Mesenchymal stem cell (in vitro differentiated cells and primary cell): ENCODE results near the gene PRDX5.

Experiments used
- DNase-seq: peaks from one replicate; pipeline ENCODE4 v3.0.0-alpha.2; 2013
- H2AFZ ChIP-seq: one replicate; pipeline ENCODE4 v1.6.1; 2013; ENCODE audit warnings: low read depth, mild to moderate bottlenecking, control low read depth, inconsistent platforms, low read length, moderate library complexity
- H2AK5ac ChIP-seq: 2 replicates; pipeline ENCODE4 v1.6.1; 2013; ENCODE audit warnings: low read length, moderate library complexity, mild to moderate bottlenecking, inconsistent platforms; ENCODE audit not compliant: severe bottlenecking
- H2BK120ac ChIP-seq: one replicate; pipeline ENCODE4 v1.6.1; 2013; ENCODE audit warnings: low read depth, mild to moderate bottlenecking, inconsistent platforms, low read length, moderate library complexity
- H2BK12ac ChIP-seq, 2 experiments: one replicate each; pipeline ENCODE4 v1.6.1; 2013; ENCODE audit warnings: inconsistent platforms in 2 of 2, low read length in 2 of 2, mild to moderate bottlenecking in 2 of 2, moderate library complexity in 2 of 2, control low read depth in 1 of 2
- H2BK15ac ChIP-seq: one replicate; pipeline ENCODE4 v1.6.1; 2013; ENCODE audit warnings: mild to moderate bottlenecking, low read depth, inconsistent platforms; ENCODE audit not compliant: poor library complexity, severe bottlenecking
- H2BK5ac ChIP-seq: 2 replicates; pipeline ENCODE4 v1.6.1; 2013; ENCODE audit warnings: low read depth, mild to moderate bottlenecking, low read length, control low read depth, inconsistent platforms; ENCODE audit not compliant: poor library complexity, severe bottlenecking
- H3K14ac ChIP-seq, 2 experiments: one replicate each; pipeline ENCODE4 v1.6.1; 2013; ENCODE audit warnings: inconsistent platforms in 2 of 2, low read length in 2 of 2, control low read depth in 1 of 2, mild to moderate bottlenecking in 1 of 2, moderate library complexity in 1 of 2
- H3K18ac ChIP-seq, 2 experiments: one replicate each; pipeline ENCODE4 v1.6.1; 2013; ENCODE audit warnings: inconsistent platforms in 2 of 2, low read length in 2 of 2, control low read depth in 1 of 2, low read depth in 1 of 2, mild to moderate bottlenecking in 1 of 2
- H3K23ac ChIP-seq, 2 experiments: one replicate each; pipeline ENCODE4 v1.6.1; 2013; ENCODE audit warnings: inconsistent platforms in 2 of 2, low read length in 2 of 2, mild to moderate bottlenecking in 2 of 2, moderate library complexity in 2 of 2, control low read depth in 1 of 2
- H3K27ac ChIP-seq: 2 replicates; pipeline ENCODE4 v1.5.1; 2013; ENCODE audit warnings: mild to moderate bottlenecking, moderate library complexity, low read length, control low read depth, inconsistent platforms; ENCODE audit not compliant: poor library complexity, severe bottlenecking
- H3K27me3 ChIP-seq, 2 experiments: 2 replicates each; pipeline versions ENCODE4 v1.6.1 to v1.7.0; 2013; ENCODE audit warnings: low read length in 2 of 2, mild to moderate bottlenecking in 2 of 2, moderate library complexity in 2 of 2, control low read depth in 1 of 2, inconsistent platforms in 1 of 2; ENCODE audit not compliant: control insufficient read depth in 1 of 2, insufficient read depth in 1 of 2
- H3K36me3 ChIP-seq, 2 experiments: 2 replicates each; pipeline versions ENCODE4 v1.6.1 to v1.7.0; 2013; ENCODE audit warnings: low read length in 2 of 2, control low read depth in 1 of 2, inconsistent platforms in 1 of 2, low read depth in 1 of 2, mild to moderate bottlenecking in 1 of 2; ENCODE audit not compliant: insufficient read depth in 2 of 2, control insufficient read depth in 1 of 2
- H3K4ac ChIP-seq, 2 experiments: one replicate each; pipeline ENCODE4 v1.6.1; 2013; ENCODE audit warnings: inconsistent platforms in 2 of 2, low read length in 2 of 2, mild to moderate bottlenecking in 2 of 2, moderate library complexity in 2 of 2, control low read depth in 1 of 2, low read depth in 1 of 2
- H3K4me1 ChIP-seq: 2 replicates; pipeline ENCODE4 v1.6.1; 2013; ENCODE audit warnings: low read depth, low read length, control low read depth; ENCODE audit not compliant: control insufficient read depth, insufficient read depth
- H3K4me2 ChIP-seq: 2 replicates; pipeline ENCODE4 v1.6.1; 2013; ENCODE audit warnings: low read length, mild to moderate bottlenecking, inconsistent platforms; ENCODE audit not compliant: poor library complexity, severe bottlenecking
- H3K4me3 ChIP-seq, 2 experiments: 2 replicates each; pipeline versions ENCODE4 v1.5.1 to v1.7.0; 2013; ENCODE audit warnings: low read length in 2 of 2, mild to moderate bottlenecking in 2 of 2, control low read depth in 1 of 2, low read depth in 1 of 2; ENCODE audit not compliant: insufficient read depth in 1 of 2
- H3K79me1 ChIP-seq: replicated peaks from 2 replicates; pipeline ENCODE4 v1.6.1; 2013; ENCODE audit warnings: mild to moderate bottlenecking, control low read depth, low read length, inconsistent platforms; ENCODE audit not compliant: poor library complexity, severe bottlenecking
- H3K9ac ChIP-seq: 2 replicates; pipeline ENCODE4 v1.7.0; 2013; ENCODE audit warnings: mild to moderate bottlenecking, low read length, moderate library complexity
- H3K9me3 ChIP-seq: 2 replicates; pipeline ENCODE4 v1.7.0; 2013; ENCODE audit warnings: mild to moderate bottlenecking, low read length; ENCODE audit not compliant: control insufficient read depth
- H4K8ac ChIP-seq: one replicate; pipeline ENCODE4 v1.6.1; 2013; ENCODE audit warnings: inconsistent platforms, mild to moderate bottlenecking, low read length, moderate library complexity
- H4K91ac ChIP-seq: one replicate; pipeline ENCODE4 v1.6.1; 2013; ENCODE audit warnings: mild to moderate bottlenecking, low read length, inconsistent platforms
- WGBS: methylation state at CpG from one replicate; pipeline ENCODE4 v1.1.7; 2013; ENCODE audit warnings: mixed read lengths; 5-methylcytosine and 5-hydroxymethylcytosine counted together

PRDX5 gene

GRCh38 chr11:64312947-64313346 is 5.0 kb upstream of the PRDX5 start:
- no peak overlapping the region for H2AK5ac ChIP-seq
- no peak overlapping the region for H2AFZ ChIP-seq
- no peak overlapping the region for H3K27ac ChIP-seq
- no peak overlapping the region for H2BK15ac ChIP-seq
- H3K9me3 ChIP-seq: no peaks in the 10 kb centered on the region
- H3K4ac ChIP-seq: no peak overlapping the region
- H3K4me2 ChIP-seq: no peak overlapping the region
- H3K36me3 ChIP-seq: peaks cover 19 to 37% of the 10 kb centered on the region in 2 experiments
- 95% methylated on average over 10 of the region's 10 CpGs for WGBS
- H4K91ac ChIP-seq: no peak overlapping the region
- no peak overlapping the region for H2BK120ac ChIP-seq
- H3K4me3 ChIP-seq: peak overlapping the region in 1 of 2 experiments; percentile 76
- peaks cover 27% of the 10 kb centered on the region for H3K79me1 ChIP-seq
- peaks cover 5% of the 10 kb centered on the region for H3K4me1 ChIP-seq
- no peak overlapping the region for H2BK5ac ChIP-seq
- peak overlapping the region; percentile 82 for H3K9ac ChIP-seq
- no peak overlapping the region for H4K8ac ChIP-seq
- H3K23ac ChIP-seq: no peak overlapping the region
- no peak overlapping the region for H3K14ac ChIP-seq
- no peak overlapping the region for H2BK12ac ChIP-seq
- H3K27me3 ChIP-seq: no peaks in the 10 kb centered on the region
- no peak overlapping the region for H3K18ac ChIP-seq
- no peak for DNase-seq

GRCh38 chr11:64313491-64314145 is 4.3 kb upstream of the PRDX5 start:
- no peak overlapping the region for H4K91ac ChIP-seq
- 92% methylated on average over 15 of the region's 18 CpGs for WGBS
- H3K27ac ChIP-seq: no peak overlapping the region
- peaks cover 19 to 37% of the 10 kb centered on the region in 2 experiments for H3K36me3 ChIP-seq
- DNase-seq: no peak
- H2BK120ac ChIP-seq: no peak overlapping the region
- no peak overlapping the region for H3K23ac ChIP-seq
- peak overlapping the region in 1 of 2 experiments; percentile 76 for H3K4me3 ChIP-seq
- no peak overlapping the region for H2AFZ ChIP-seq
- H3K79me1 ChIP-seq: peaks cover 29% of the 10 kb centered on the region
- H3K14ac ChIP-seq: no peak overlapping the region
- H4K8ac ChIP-seq: no peak overlapping the region
- H3K9ac ChIP-seq: peak overlapping the region; percentile 82
- no peaks in the 10 kb centered on the region for H3K9me3 ChIP-seq
- H3K4ac ChIP-seq: no peak overlapping the region
- no peak overlapping the region for H3K4me2 ChIP-seq
- H3K27me3 ChIP-seq: no peaks in the 10 kb centered on the region
- no peak overlapping the region for H3K18ac ChIP-seq
- no peak overlapping the region for H2BK15ac ChIP-seq
- H2AK5ac ChIP-seq: no peak overlapping the region
- H2BK5ac ChIP-seq: no peak overlapping the region
- H3K4me1 ChIP-seq: peaks cover 5% of the 10 kb centered on the region
- no peak overlapping the region for H2BK12ac ChIP-seq

- H3K79me1 ChIP-seq: peaks cover 33% of the 10 kb centered on the region
- no peak overlapping the region for H3K14ac ChIP-seq
- no peak overlapping the region for H2AK5ac ChIP-seq
- no peak overlapping the region for H4K8ac ChIP-seq
- H3K4me3 ChIP-seq: peak overlapping the region in 1 of 2 experiments; percentile 76
- H3K4ac ChIP-seq: no peak overlapping the region
- no peak overlapping the region for H2BK12ac ChIP-seq
- WGBS: 90% methylated on average over 18 of the region's 19 CpGs
- H3K36me3 ChIP-seq: peaks cover 19 to 37% of the 10 kb centered on the region in 2 experiments
- no peak overlapping the region for H4K91ac ChIP-seq
- no peak overlapping the region for H2BK5ac ChIP-seq
- no peak overlapping the region for H3K4me2 ChIP-seq
- H3K18ac ChIP-seq: no peak overlapping the region
- DNase-seq: peak; percentile 50
- H2AFZ ChIP-seq: no peak overlapping the region
- H3K9ac ChIP-seq: peak overlapping the region; percentile 82
- peaks cover 10% of the 10 kb centered on the region for H3K4me1 ChIP-seq
- no peak overlapping the region for H2BK120ac ChIP-seq
- H2BK15ac ChIP-seq: no peak overlapping the region
- H3K27me3 ChIP-seq: no peaks in the 10 kb centered on the region
- H3K9me3 ChIP-seq: no peaks in the 10 kb centered on the region
- no peak overlapping the region for H3K23ac ChIP-seq
- H3K27ac ChIP-seq: no peak overlapping the region
Measured at GRCh38 chr11:64314146-64314804, 3.6 kb upstream of the PRDX5 start.

GRCh38 chr11:64314805-64315561 is 2.9 kb upstream of the PRDX5 start:
- Histone ChIP-seq H3K9me3 (no peaks in the 10 kb centered on the region), H3K4me2 (no peak overlapping the region), H2AK5ac (no peak overlapping the region), H2BK5ac (no peak overlapping the region), H3K27ac (no peak overlapping the region), H3K14ac (no peak overlapping the region), H3K9ac (peak overlapping the region; percentile 82), H2AFZ (no peak overlapping the region), H4K8ac (no peak overlapping the region), H2BK12ac (no peak overlapping the region), H3K4me1 (peaks cover 14% of the 10 kb centered on the region), H3K18ac (no peak overlapping the region), H3K4ac (no peak overlapping the region), H3K27me3 (no peaks in the 10 kb centered on the region), H4K91ac (no peak overlapping the region), H3K36me3 (peaks cover 19 to 37% of the 10 kb centered on the region in 2 experiments), H3K79me1 (peaks cover 35% of the 10 kb centered on the region), H3K23ac (no peak overlapping the region), H3K4me3 (peak overlapping the region in 1 of 2 experiments; percentile 76), H2BK120ac (no peak overlapping the region), H2BK15ac (no peak overlapping the region)
- 92% methylated on average over 23 of the region's 24 CpGs for WGBS
- no peak for DNase-seq
